ENCODE results near the gene EPS15.
"Not testable (repeated sequence)": the region's sequence is repeated elsewhere in the genome, so short reads cannot be mapped to it uniquely, and the experiment has no call there.

The EPS15 gene

GRCh38 chr1:51325878-51326755 lies 192.9 kb downstream of the EPS15 start:
- H3K4me3 ChIP-seq (ENCODE audit: low read length): no peak overlapping the region
- no peak overlapping the region for H3K27ac ChIP-seq (ENCODE audit: low read length)
- peaks cover 18% of the 10 kb centered on the region for H3K27me3 ChIP-seq (ENCODE audit: control insufficient read depth, insufficient read depth, low read length)
- no peaks in the 10 kb centered on the region for H3K36me3 ChIP-seq (ENCODE audit: control insufficient read depth, low read depth, low read length)
- no peak overlapping the region for H3K9ac ChIP-seq (ENCODE audit: low read length)
- H3K4me1 ChIP-seq (ENCODE audit: control insufficient read depth, low read depth, low read length): peaks cover 4% of the 10 kb centered on the region
- H3K9me3 ChIP-seq (ENCODE audit: control insufficient read depth, low read depth, low read length): no peaks in the 10 kb centered on the region

- H3K36me3 ChIP-seq (ENCODE audit: control insufficient read depth, low read depth, low read length): no peaks in the 10 kb centered on the region
- H3K4me1 ChIP-seq (ENCODE audit: control insufficient read depth, low read depth, low read length): no peaks in the 10 kb centered on the region
- H3K27ac ChIP-seq (ENCODE audit: low read length): no peak overlapping the region
- no peaks in the 10 kb centered on the region for H3K9me3 ChIP-seq (ENCODE audit: control insufficient read depth, low read depth, low read length)
- H3K27me3 ChIP-seq (ENCODE audit: control insufficient read depth, insufficient read depth, low read length): peaks cover 12% of the 10 kb centered on the region
- no peak overlapping the region for H3K4me3 ChIP-seq (ENCODE audit: low read length)
- no peak overlapping the region for H3K9ac ChIP-seq (ENCODE audit: low read length)
Measured at GRCh38 chr1:51325391-51325790, 193.7 kb downstream of the EPS15 start.

GRCh38 chr1:51325011-51325385 lies 194.1 kb downstream of the EPS15 start:
- not testable (repeated sequence) for H3K9ac ChIP-seq (ENCODE audit: low read length); H3K4me1 ChIP-seq (ENCODE audit: control insufficient read depth, low read depth, low read length); H3K4me3 ChIP-seq (ENCODE audit: low read length); H3K36me3 ChIP-seq (ENCODE audit: control insufficient read depth, low read depth, low read length); H3K27ac ChIP-seq (ENCODE audit: low read length); H3K9me3 ChIP-seq (ENCODE audit: control insufficient read depth, low read depth, low read length)
- peaks cover 11% of the 10 kb centered on the region for H3K27me3 ChIP-seq (ENCODE audit: control insufficient read depth, insufficient read depth, low read length)

- Histone ChIP-seq H3K27ac (ENCODE audit: low read length) (no peak overlapping the region), H3K4me3 (ENCODE audit: low read length) (no peak overlapping the region)
Measured at GRCh38 chr1:51324251-51325010, 194.6 kb downstream of the EPS15 start.

GRCh38 chr1:51323778-51324177 lies 195.3 kb downstream of the EPS15 start:
- no peaks in the 10 kb centered on the region for H3K4me1 ChIP-seq (ENCODE audit: control insufficient read depth, low read depth, low read length)
- no peak overlapping the region for H3K4me3 ChIP-seq (ENCODE audit: low read length)
- no peaks in the 10 kb centered on the region for H3K9me3 ChIP-seq (ENCODE audit: control insufficient read depth, low read depth, low read length)
- H3K36me3 ChIP-seq (ENCODE audit: control insufficient read depth, low read depth, low read length): no peaks in the 10 kb centered on the region
- H3K27ac ChIP-seq (ENCODE audit: low read length): no peak overlapping the region
- H3K27me3 ChIP-seq (ENCODE audit: control insufficient read depth, insufficient read depth, low read length): no peaks in the 10 kb centered on the region
- no peak overlapping the region for H3K9ac ChIP-seq (ENCODE audit: low read length)

More at GRCh38 chr1:51324251-51325010, 194.6 kb downstream of the EPS15 start:
- Histone ChIP-seq H3K27me3 (ENCODE audit: control insufficient read depth, insufficient read depth, low read length) (peaks cover 6% of the 10 kb centered on the region), H3K9me3 (ENCODE audit: control insufficient read depth, low read depth, low read length) (no peaks in the 10 kb centered on the region), H3K36me3 (ENCODE audit: control insufficient read depth, low read depth, low read length) (no peaks in the 10 kb centered on the region), H3K9ac (ENCODE audit: low read length) (no peak overlapping the region), H3K4me1 (ENCODE audit: control insufficient read depth, low read depth, low read length) (no peaks in the 10 kb centered on the region)

- Histone ChIP-seq H3K9ac (ENCODE audit: low read length) (no peak overlapping the region), H3K4me3 (ENCODE audit: low read length) (no peak overlapping the region), H3K27me3 (ENCODE audit: control insufficient read depth, insufficient read depth, low read length) (no peaks in the 10 kb centered on the region), H3K27ac (ENCODE audit: low read length) (no peak overlapping the region), H3K36me3 (ENCODE audit: control insufficient read depth, low read depth, low read length) (no peaks in the 10 kb centered on the region), H3K4me1 (ENCODE audit: control insufficient read depth, low read depth, low read length) (no peaks in the 10 kb centered on the region), H3K9me3 (ENCODE audit: control insufficient read depth, low read depth, low read length) (no peaks in the 10 kb centered on the region)
Measured at GRCh38 chr1:51322417-51323101, 196.5 kb downstream of the EPS15 start.

- Histone ChIP-seq H3K36me3 (ENCODE audit: control insufficient read depth, low read depth, low read length) (no peaks in the 10 kb centered on the region), H3K27ac (ENCODE audit: low read length) (no peak overlapping the region), H3K27me3 (ENCODE audit: control insufficient read depth, insufficient read depth, low read length) (no peaks in the 10 kb centered on the region), H3K4me1 (ENCODE audit: control insufficient read depth, low read depth, low read length) (no peaks in the 10 kb centered on the region), H3K4me3 (ENCODE audit: low read length) (no peak overlapping the region), H3K9ac (ENCODE audit: low read length) (no peak overlapping the region), H3K9me3 (ENCODE audit: control insufficient read depth, low read depth, low read length) (no peaks in the 10 kb centered on the region)
Measured at GRCh38 chr1:51321924-51322280, 197.2 kb downstream of the EPS15 start.

- H3K9me3 ChIP-seq (ENCODE audit: control insufficient read depth, low read depth, low read length): no peaks in the 10 kb centered on the region
- H3K9ac ChIP-seq (ENCODE audit: low read length): no peak overlapping the region
- no peak overlapping the region for H3K4me3 ChIP-seq (ENCODE audit: low read length)
- no peaks in the 10 kb centered on the region for H3K36me3 ChIP-seq (ENCODE audit: control insufficient read depth, low read depth, low read length)
- no peaks in the 10 kb centered on the region for H3K4me1 ChIP-seq (ENCODE audit: control insufficient read depth, low read depth, low read length)
- no peak overlapping the region for H3K27ac ChIP-seq (ENCODE audit: low read length)
- no peaks in the 10 kb centered on the region for H3K27me3 ChIP-seq (ENCODE audit: control insufficient read depth, insufficient read depth, low read length)
Measured at GRCh38 chr1:51320967-51321923, 197.8 kb downstream of the EPS15 start.

GRCh38 chr1:51317798-51318197 lies 201.3 kb downstream of the EPS15 start:
- Histone ChIP-seq H3K4me1 (ENCODE audit: control insufficient read depth, low read depth, low read length) (no peaks in the 10 kb centered on the region), H3K4me3 (ENCODE audit: low read length) (no peak overlapping the region), H3K27me3 (ENCODE audit: control insufficient read depth, insufficient read depth, low read length) (no peaks in the 10 kb centered on the region), H3K9ac (ENCODE audit: low read length) (no peak overlapping the region), H3K27ac (ENCODE audit: low read length) (no peak overlapping the region), H3K36me3 (ENCODE audit: control insufficient read depth, low read depth, low read length) (no peaks in the 10 kb centered on the region), H3K9me3 (ENCODE audit: control insufficient read depth, low read depth, low read length) (no peaks in the 10 kb centered on the region)

GRCh38 chr1:51316846-51317120 lies 202.3 kb downstream of the EPS15 start:
- Histone ChIP-seq H3K4me3 (ENCODE audit: low read length) (no peak overlapping the region), H3K27ac (ENCODE audit: low read length) (no peak overlapping the region), H3K9me3 (ENCODE audit: control insufficient read depth, low read depth, low read length) (no peaks in the 10 kb centered on the region), H3K9ac (ENCODE audit: low read length) (no peak overlapping the region), H3K36me3 (ENCODE audit: control insufficient read depth, low read depth, low read length) (no peaks in the 10 kb centered on the region), H3K4me1 (ENCODE audit: control insufficient read depth, low read depth, low read length) (no peaks in the 10 kb centered on the region), H3K27me3 (ENCODE audit: control insufficient read depth, insufficient read depth, low read length) (no peaks in the 10 kb centered on the region)
